IMR-90 (cell line): Measurements from ENCODE around the gene SBF2.

ENCODE experiments used
- BHLHE40 ChIP-seq: fragments of 150-350 bp; IDR thresholded peaks from 2 replicates; pipeline ENCODE4 v1.6.1; 2016; ENCODE audit warnings: mild to moderate bottlenecking, low read depth, low read length
- CHD1 ChIP-seq: IDR thresholded peaks from 2 replicates; pipeline ENCODE4 v1.6.1; 2012; ENCODE audit warnings: low read depth, low read length, improper control_type of control experiment
- FOS ChIP-seq: fragments of 150-350 bp; IDR thresholded peaks from 2 replicates; pipeline ENCODE4 v1.6.1; 2016; ENCODE audit warnings: low read depth, low read length
- MAZ ChIP-seq: IDR thresholded peaks from 2 replicates; pipeline ENCODE4 v1.6.1; 2012; ENCODE audit warnings: low read depth, mild to moderate bottlenecking, low read length, improper control_type of control experiment, moderate library complexity, borderline replicate concordance
- MXI1 ChIP-seq: IDR thresholded peaks from 2 replicates; pipeline ENCODE4 v1.6.1; 2012; ENCODE audit warnings: low read depth, mild to moderate bottlenecking, low read length, moderate library complexity, borderline replicate concordance
- POLR2A ChIP-seq: IDR thresholded peaks from 2 replicates; pipeline ENCODE4 v1.6.1; 2012; ENCODE audit warnings: mild to moderate bottlenecking, low read depth, low read length
- RAD21 ChIP-seq: IDR thresholded peaks from 2 replicates; pipeline ENCODE4 v1.6.1; 2012; ENCODE audit warnings: low read length, improper control_type of control experiment
- RCOR1 ChIP-seq: IDR thresholded peaks from 2 replicates; pipeline ENCODE4 v1.6.1; 2012; ENCODE audit warnings: mild to moderate bottlenecking, low read length, improper control_type of control experiment; ENCODE audit not compliant: insufficient replicate concordance
- RFX5 ChIP-seq: IDR thresholded peaks from 2 replicates; pipeline ENCODE4 v1.8.0; 2012; ENCODE audit warnings: low read depth, mild to moderate bottlenecking, low read length, moderate library complexity
- SMC3 ChIP-seq: fragments of 150-350 bp; IDR thresholded peaks from 2 replicates; pipeline ENCODE4 v1.6.1; 2016; ENCODE audit warnings: low read depth, mild to moderate bottlenecking, antibody characterized with exemption, low read length, moderate library complexity
- TF ChIP-seq, protein P1 (sequence below): conservative IDR thresholded peaks from 2 replicates; pipeline ENCODE4 v1.5.1; 2012; ENCODE audit warnings: mild to moderate bottlenecking, low read depth, low read length, improper control_type of control experiment
- TF ChIP-seq, protein P2 (sequence below): fragments of 150-350 bp; IDR thresholded peaks from 2 replicates; pipeline ENCODE4 v1.6.1; 2017; ENCODE audit warnings: mild to moderate bottlenecking, antibody characterized with exemption, low read length, low read depth
- TF ChIP-seq, protein P3 (sequence below): fragments of 150-350 bp; IDR thresholded peaks from 2 replicates; pipeline ENCODE4 v1.6.1; 2016; ENCODE audit warnings: low read depth, mild to moderate bottlenecking, low read length, moderate library complexity, borderline replicate concordance

DNA sequence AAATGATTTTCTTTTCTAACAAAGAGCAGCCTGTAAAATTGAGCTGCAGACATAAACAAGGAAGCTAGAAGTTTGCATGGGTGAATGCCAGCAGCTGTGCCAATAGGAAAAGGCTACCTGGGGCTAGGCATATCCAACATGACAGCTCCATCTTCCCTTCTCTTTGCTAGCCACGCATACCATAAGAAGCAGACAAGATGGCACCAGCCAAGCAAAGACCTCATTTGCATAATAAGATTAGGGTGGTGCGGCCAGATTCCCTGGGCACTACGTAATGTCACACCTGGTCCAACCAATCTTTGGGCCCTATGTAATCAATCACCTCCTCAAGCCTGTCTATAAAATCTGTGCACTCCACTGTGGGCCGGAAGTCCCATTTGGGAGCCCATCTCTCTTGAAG, 521.8 kb downstream of the SBF2 start:
- TF ChIP-seq RFX5 (no peak), FOS (no peak), MXI1 (no peak), RCOR1 (no peak), BHLHE40 (no peak), RAD21 (no peak), POLR2A (no peak), SMC3 (no peak), MAZ (no peak), CHD1 (no peak)
- TF ChIP-seq, protein P1, sequence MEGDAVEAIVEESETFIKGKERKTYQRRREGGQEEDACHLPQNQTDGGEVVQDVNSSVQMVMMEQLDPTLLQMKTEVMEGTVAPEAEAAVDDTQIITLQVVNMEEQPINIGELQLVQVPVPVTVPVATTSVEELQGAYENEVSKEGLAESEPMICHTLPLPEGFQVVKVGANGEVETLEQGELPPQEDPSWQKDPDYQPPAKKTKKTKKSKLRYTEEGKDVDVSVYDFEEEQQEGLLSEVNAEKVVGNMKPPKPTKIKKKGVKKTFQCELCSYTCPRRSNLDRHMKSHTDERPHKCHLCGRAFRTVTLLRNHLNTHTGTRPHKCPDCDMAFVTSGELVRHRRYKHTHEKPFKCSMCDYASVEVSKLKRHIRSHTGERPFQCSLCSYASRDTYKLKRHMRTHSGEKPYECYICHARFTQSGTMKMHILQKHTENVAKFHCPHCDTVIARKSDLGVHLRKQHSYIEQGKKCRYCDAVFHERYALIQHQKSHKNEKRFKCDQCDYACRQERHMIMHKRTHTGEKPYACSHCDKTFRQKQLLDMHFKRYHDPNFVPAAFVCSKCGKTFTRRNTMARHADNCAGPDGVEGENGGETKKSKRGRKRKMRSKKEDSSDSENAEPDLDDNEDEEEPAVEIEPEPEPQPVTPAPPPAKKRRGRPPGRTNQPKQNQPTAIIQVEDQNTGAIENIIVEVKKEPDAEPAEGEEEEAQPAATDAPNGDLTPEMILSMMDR: no peak
- TF ChIP-seq, protein P2, sequence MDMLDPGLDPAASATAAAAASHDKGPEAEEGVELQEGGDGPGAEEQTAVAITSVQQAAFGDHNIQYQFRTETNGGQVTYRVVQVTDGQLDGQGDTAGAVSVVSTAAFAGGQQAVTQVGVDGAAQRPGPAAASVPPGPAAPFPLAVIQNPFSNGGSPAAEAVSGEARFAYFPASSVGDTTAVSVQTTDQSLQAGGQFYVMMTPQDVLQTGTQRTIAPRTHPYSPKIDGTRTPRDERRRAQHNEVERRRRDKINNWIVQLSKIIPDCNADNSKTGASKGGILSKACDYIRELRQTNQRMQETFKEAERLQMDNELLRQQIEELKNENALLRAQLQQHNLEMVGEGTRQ: no peak
- TF ChIP-seq, protein P3, sequence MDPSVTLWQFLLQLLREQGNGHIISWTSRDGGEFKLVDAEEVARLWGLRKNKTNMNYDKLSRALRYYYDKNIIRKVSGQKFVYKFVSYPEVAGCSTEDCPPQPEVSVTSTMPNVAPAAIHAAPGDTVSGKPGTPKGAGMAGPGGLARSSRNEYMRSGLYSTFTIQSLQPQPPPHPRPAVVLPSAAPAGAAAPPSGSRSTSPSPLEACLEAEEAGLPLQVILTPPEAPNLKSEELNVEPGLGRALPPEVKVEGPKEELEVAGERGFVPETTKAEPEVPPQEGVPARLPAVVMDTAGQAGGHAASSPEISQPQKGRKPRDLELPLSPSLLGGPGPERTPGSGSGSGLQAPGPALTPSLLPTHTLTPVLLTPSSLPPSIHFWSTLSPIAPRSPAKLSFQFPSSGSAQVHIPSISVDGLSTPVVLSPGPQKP: no peak
